CD8-positive, alpha-beta memory T cell (primary cell): ENCODE measurements around the gene EDEM1. TPM values are rescaled to one million over a fixed set of nuclear protein-coding genes. Genes with fewer than 3 reads are reported as not detected.

Experiments used
- CTCF ChIA-PET: fragments of 350-600 bp; sonication (Branson Sonifier 250); formaldehyde crosslinking; loops from one replicate; lab custom pipeline; 2021; ENCODE audit warnings: antibody characterized with exemption; lab: Charles Lee
- POLR2A ChIA-PET: fragments of 350-600 bp; sonication (Branson Sonifier 250); formaldehyde crosslinking; loops from one replicate; lab custom pipeline; 2021; ENCODE audit warnings: antibody characterized with exemption; lab: Charles Lee
- DNase-seq, 5 donors: peaks; one replicate each; pipeline versions ENCODE4 v3.0.0 to v3.0.0-alpha.2; 2020 to 2022; ENCODE audit warnings: mixed read lengths in 1 of 5
- H3K27ac ChIP-seq: one replicate; pipeline ENCODE4 v1.7.0; 2013; ENCODE audit warnings: low read depth, mild to moderate bottlenecking, low read length, moderate library complexity
- H3K27me3 ChIP-seq: 2 replicates; pipeline ENCODE4 v1.7.0; 2013; ENCODE audit warnings: low read length, mild to moderate bottlenecking; ENCODE audit not compliant: insufficient read depth, poor library complexity, severe bottlenecking
- H3K36me3 ChIP-seq: 2 replicates; pipeline ENCODE4 v1.7.0; 2013; ENCODE audit warnings: mild to moderate bottlenecking, low read length, moderate library complexity; ENCODE audit not compliant: insufficient read depth
- H3K4me1 ChIP-seq: 2 replicates; pipeline ENCODE4 v1.7.0; 2013; ENCODE audit warnings: mild to moderate bottlenecking, low read length, moderate library complexity; ENCODE audit not compliant: insufficient read depth
- H3K4me3 ChIP-seq: 2 replicates; pipeline ENCODE4 v1.7.0; 2013; ENCODE audit warnings: mild to moderate bottlenecking, low read length
- H3K9me3 ChIP-seq: 2 replicates; pipeline ENCODE4 v1.7.0; 2013; ENCODE audit warnings: mild to moderate bottlenecking, low read length
- H3K27ac Mint-ChIP-seq, 8 donors: one replicate each; pipeline ENCODE4 v1.8.0; 2020 to 2021; ENCODE audit warnings: mixed read lengths in 8 of 8, mild to moderate bottlenecking in 6 of 8, inconsistent platforms in 3 of 8, moderate library complexity in 3 of 8
- H3K27me3 Mint-ChIP-seq, 2 donors: one replicate each; pipeline ENCODE4 v1.8.0; 2020 to 2021; ENCODE audit warnings: mixed read lengths in 2 of 2, mild to moderate bottlenecking in 1 of 2, moderate library complexity in 1 of 2
- H3K36me3 Mint-ChIP-seq, 3 donors: one replicate each; pipeline ENCODE4 v1.8.0; 2020 to 2021; ENCODE audit warnings: mixed read lengths in 3 of 3, inconsistent platforms in 1 of 3, mild to moderate bottlenecking in 1 of 3
- H3K4me1 Mint-ChIP-seq, 3 donors: one replicate each; pipeline ENCODE4 v1.8.0; 2020 to 2021; ENCODE audit warnings: mixed read lengths in 3 of 3, inconsistent platforms in 1 of 3, mild to moderate bottlenecking in 1 of 3
- H3K4me3 Mint-ChIP-seq, 7 donors: one replicate each; pipeline ENCODE4 v1.8.0; 2020 to 2021; ENCODE audit warnings: mixed read lengths in 7 of 7, mild to moderate bottlenecking in 6 of 7, moderate library complexity in 4 of 7, inconsistent platforms in 2 of 7
- H3K9me3 Mint-ChIP-seq, 5 donors: one replicate each; pipeline ENCODE4 v1.8.0; 2020 to 2022; ENCODE audit warnings: mixed read lengths in 5 of 5, mild to moderate bottlenecking in 3 of 5, moderate library complexity in 2 of 5, inconsistent platforms in 1 of 5
- polyA plus RNA-seq: library from polyadenylated mRNA; unstranded; fragments of 300-500 nt; fragmentation: Illumina TruSeq; gene quantifications from one replicate; pipeline ENCODE4 v1.2.3, GENCODE V29; 2021
- total RNA-seq, 2 experiments: library from RNA; stranded (reverse); gene quantifications; one replicate each; pipeline ENCODE4 v1.2.3, GENCODE V29; 2021

The EDEM1 gene
- total RNA-seq (100 to 1,000 TPM; 120 to 121 TPM), polyA plus RNA-seq (39.7 TPM)

DNA sequence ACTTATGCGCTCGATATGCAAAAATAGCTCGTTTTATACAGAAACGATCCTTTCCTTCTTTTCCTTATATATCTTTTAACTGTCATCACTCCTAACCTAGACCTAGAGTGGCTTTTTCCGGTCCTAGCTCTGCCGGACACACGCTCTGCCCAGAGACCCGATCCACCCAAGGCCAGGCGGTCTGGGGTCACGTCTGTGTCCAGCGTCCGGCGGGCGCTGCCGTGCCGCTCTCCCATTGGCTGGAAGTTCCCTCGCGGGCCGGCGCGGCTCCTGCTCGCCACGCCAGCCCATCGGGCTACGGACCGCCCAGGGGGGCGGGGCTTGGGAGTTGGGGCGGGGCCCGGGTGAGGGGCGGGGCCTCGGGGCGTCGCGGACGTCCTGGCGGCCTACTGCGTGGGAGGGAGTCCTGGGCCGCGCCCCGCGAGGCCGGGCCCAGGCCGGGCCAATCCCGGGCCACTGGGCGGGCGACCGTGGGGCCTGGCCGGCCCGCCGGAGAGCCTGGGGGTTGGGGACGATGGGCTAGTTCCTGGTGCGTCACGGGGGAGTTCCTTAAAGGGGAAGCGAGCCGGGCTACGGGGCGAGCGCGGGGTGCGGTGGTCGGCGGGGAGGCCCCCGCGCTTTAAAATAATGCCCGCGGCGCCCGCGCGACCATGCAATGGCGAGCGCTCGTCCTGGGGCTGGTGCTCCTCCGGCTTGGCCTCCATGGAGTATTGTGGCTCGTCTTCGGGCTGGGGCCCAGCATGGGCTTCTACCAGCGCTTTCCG, at the start of gene EDEM1:
Gene EDEM1 (plus strand): TSS at position 552 of the 764 bp plus-strand sequence. CDS start 99 bp downstream, at position 651.
- peak within 1 kb of the TSS; percentile 95 to 100 (median 98) for H3K27ac Mint-ChIP-seq
- H3K4me3 Mint-ChIP-seq = peak within 1 kb of the TSS; percentile 93 to 100 (median 100)
- H3K27me3 Mint-ChIP-seq = no peaks in the 10 kb centered on the region
- DNase-seq = peak; percentile 89 to 95 (median 91)
- Histone ChIP-seq H3K9me3 (no peaks in the 10 kb centered on the region), H3K27ac (peak within 1 kb of the TSS; percentile 93), H3K36me3 (no peaks in the 10 kb centered on the region), H3K27me3 (no peaks in the 10 kb centered on the region), H3K4me1 (peaks cover 23% of the 10 kb centered on the region), H3K4me3 (peak within 1 kb of the TSS; percentile 84)
- peaks cover 32 to 44% (median 36%) of the 10 kb centered on the region in 3 donors for H3K4me1 Mint-ChIP-seq
- POLR2A ChIA-PET = interaction anchor here (0.6 to 3.8 kb wide), 3 partner anchors 10 to 51 kb away, joined by 4 to 62 read pairs (median 4); no protein-coding TSS in a partner anchor
- H3K36me3 Mint-ChIP-seq = peaks cover 0 to 28% (median 1%) of the 10 kb centered on the region in 3 donors
- no peaks in the 10 kb centered on the region for H3K9me3 Mint-ChIP-seq
- CTCF ChIA-PET = interaction anchor here (1.6 to 2.3 kb wide), 3 partner anchors 9 to 64 kb away, joined by 6 to 18 read pairs (median 10); no protein-coding TSS in a partner anchor

DNA sequence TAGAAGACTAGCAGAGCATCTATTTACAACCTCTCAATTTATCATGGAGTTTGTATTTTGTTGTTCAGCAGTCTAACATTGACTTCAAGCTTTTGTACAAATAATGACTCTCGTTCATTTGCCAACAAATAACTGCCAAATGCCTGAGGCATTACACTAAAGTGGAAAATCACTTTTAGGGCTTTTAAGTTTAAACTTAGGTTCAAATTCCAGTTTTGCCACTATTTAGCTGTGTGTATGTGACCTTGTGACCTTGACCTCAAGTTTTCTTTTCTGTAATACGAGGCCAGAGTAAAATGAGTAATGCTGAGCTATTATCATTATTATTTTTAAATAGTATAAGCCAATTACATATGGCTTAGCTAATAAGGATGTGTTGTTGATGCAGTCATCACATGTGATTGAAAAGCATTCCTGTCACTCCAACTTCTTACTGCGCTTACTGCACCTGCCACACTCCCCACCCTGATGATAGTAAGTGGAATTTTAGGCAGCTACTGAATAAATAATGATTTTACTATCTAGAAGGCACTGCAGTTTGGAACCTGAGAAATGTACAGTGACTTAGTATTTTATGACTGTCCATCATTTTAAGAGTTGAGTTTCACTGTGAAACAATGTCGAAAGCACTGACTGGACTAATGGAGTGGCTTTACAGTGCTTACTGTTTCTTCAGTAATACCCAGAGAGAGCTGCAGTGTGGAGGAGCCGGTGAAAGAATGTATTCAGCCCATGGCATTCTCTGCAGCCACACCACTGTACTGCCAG, 49.1 kb upstream of the EDEM1 start:
- no peaks in the 10 kb centered on the region for H3K9me3 ChIP-seq
- Mint-ChIP-seq H3K4me3 (no peak overlapping the region), H3K27ac (peak overlapping the region in 7 of 8 donors; percentile 23 to 86 (median 82)), H3K4me1 (peaks cover 66 to 85% (median 78%) of the 10 kb centered on the region in 3 donors), H3K36me3 (peaks cover 0 to 27% (median 4%) of the 10 kb centered on the region in 3 donors), H3K9me3 (peaks cover 0 to under 1% (median 0%) of the 10 kb centered on the region in 5 donors), H3K27me3 (no peaks in the 10 kb centered on the region)
- DNase-seq = no peak
- H3K4me3 ChIP-seq = no peak overlapping the region
- no peaks in the 10 kb centered on the region for H3K36me3 ChIP-seq
- peaks cover 31% of the 10 kb centered on the region for H3K4me1 ChIP-seq
- no peak overlapping the region for H3K27ac ChIP-seq
- POLR2A ChIA-PET = interaction anchor here (0.5 kb wide), 1 partner anchor 10 kb away, joined by 3 read pairs; no protein-coding TSS in a partner anchor
- CTCF ChIA-PET = interaction anchor here (0.7 to 1.8 kb wide), 2 partner anchors 16 to 1959 kb away, joined by 3 to 10 read pairs; partner anchors contain the start of genes ARL8B and CRBN
- H3K27me3 ChIP-seq = no peaks in the 10 kb centered on the region

DNA sequence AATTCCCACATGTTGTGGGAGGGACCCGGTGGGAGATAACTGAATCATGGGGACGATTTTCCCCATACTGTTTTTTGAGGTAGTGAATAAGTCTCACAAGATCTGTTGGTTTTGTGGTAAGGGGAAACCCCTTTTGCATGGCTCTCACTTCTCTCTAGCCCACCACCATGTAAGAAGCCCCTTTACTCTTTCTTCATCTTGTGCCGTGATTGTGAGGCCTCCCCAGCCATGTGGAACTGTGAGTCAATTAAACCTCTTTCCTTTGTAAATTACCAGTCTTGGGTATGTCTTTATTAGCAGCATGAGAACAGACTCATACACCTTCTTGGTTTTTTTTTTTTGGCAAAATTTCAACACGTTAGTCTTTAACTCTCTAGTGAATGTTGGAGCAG, 47.3 kb upstream of the EDEM1 start:
- no peaks in the 10 kb centered on the region for H3K9me3 ChIP-seq
- Mint-ChIP-seq H3K4me1 (peaks cover 67 to 88% (median 83%) of the 10 kb centered on the region in 3 donors), H3K4me3 (peak overlapping the region in 2 of 7 donors; percentile 8 to 69), H3K9me3 (peaks cover 0 to 7% (median 0%) of the 10 kb centered on the region in 5 donors), H3K27me3 (no peaks in the 10 kb centered on the region), H3K27ac (peak overlapping the region in 3 of 8 donors; percentile 20 to 89 (median 65)), H3K36me3 (peaks cover under 1 to 41% (median 9%) of the 10 kb centered on the region in 3 donors)
- no peak overlapping the region for H3K27ac ChIP-seq
- H3K36me3 ChIP-seq = no peaks in the 10 kb centered on the region
- ChIA-PET POLR2A (no interaction called here), CTCF (no interaction called here)
- DNase-seq = no peak
- H3K4me3 ChIP-seq = no peak overlapping the region
- H3K4me1 ChIP-seq = peaks cover 31% of the 10 kb centered on the region
- H3K27me3 ChIP-seq = no peaks in the 10 kb centered on the region

DNA sequence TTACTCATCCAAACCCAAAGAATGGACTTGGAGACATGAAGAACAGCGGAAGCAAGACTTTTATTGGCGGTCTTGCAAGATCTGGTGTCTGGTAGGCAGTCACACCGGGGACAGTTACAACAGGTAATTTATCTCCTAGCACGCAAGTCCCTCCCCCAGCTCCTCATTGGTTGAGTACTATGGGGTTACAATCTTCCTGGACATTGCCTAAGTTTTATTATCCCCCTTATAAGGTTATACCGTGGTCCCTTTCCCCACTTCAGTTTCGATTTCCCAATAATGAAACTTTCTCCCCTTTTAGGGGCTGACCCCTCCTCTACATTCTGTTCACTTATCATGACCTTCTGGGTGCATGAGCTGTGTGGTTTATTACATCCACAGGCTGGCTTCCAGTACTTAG, 46.7 kb upstream of the EDEM1 start:
- Histone ChIP-seq H3K4me1 (peaks cover 31% of the 10 kb centered on the region), H3K4me3 (no peak overlapping the region), H3K27ac (no peak overlapping the region), H3K9me3 (no peaks in the 10 kb centered on the region), H3K36me3 (no peaks in the 10 kb centered on the region), H3K27me3 (no peaks in the 10 kb centered on the region)
- CTCF ChIA-PET = no interaction called here
- peaks cover 70 to 94% (median 89%) of the 10 kb centered on the region in 3 donors for H3K4me1 Mint-ChIP-seq
- peaks cover 0 to 11% (median 2%) of the 10 kb centered on the region in 5 donors for H3K9me3 Mint-ChIP-seq
- peak overlapping the region in 2 of 7 donors; percentile 13 to 49 for H3K4me3 Mint-ChIP-seq
- no peak for DNase-seq
- H3K27ac Mint-ChIP-seq = no peak overlapping the region
- POLR2A ChIA-PET = no interaction called here
- H3K27me3 Mint-ChIP-seq = no peaks in the 10 kb centered on the region
- H3K36me3 Mint-ChIP-seq = peaks cover 6 to 47% (median 15%) of the 10 kb centered on the region in 3 donors

DNA sequence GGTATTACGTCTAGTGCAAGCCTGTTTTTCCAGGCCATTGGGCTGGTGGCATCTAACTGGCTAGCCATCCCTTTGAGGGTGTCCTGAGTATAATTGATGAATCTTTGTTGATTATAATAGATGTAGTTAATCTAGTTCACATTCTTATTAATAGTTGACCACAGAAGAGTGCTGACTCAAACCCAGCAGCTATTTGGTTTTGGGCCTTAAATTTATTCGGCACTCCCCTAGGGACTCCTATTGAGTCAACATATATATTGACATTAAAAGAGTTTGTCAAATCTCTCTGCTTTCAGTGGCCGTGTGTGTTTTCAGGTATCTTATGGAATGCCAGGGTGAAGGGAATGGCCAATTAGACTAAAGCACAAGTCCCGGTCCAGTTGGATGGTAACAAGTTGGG, 45.7 kb upstream of the EDEM1 start:
- Histone ChIP-seq H3K4me3 (no peak overlapping the region), H3K27me3 (no peaks in the 10 kb centered on the region), H3K27ac (no peak overlapping the region), H3K36me3 (no peaks in the 10 kb centered on the region), H3K9me3 (no peaks in the 10 kb centered on the region), H3K4me1 (peaks cover 24% of the 10 kb centered on the region)
- Mint-ChIP-seq H3K27ac (no peak overlapping the region), H3K4me1 (peaks cover 66 to 88% (median 84%) of the 10 kb centered on the region in 3 donors), H3K9me3 (peaks cover 3 to 18% (median 5%) of the 10 kb centered on the region in 5 donors), H3K36me3 (peaks cover 11 to 55% (median 18%) of the 10 kb centered on the region in 3 donors), H3K27me3 (no peaks in the 10 kb centered on the region), H3K4me3 (peak overlapping the region in 1 of 7 donors; percentile 27)
- ChIA-PET POLR2A (no interaction called here), CTCF (no interaction called here)
- no peak for DNase-seq

DNA sequence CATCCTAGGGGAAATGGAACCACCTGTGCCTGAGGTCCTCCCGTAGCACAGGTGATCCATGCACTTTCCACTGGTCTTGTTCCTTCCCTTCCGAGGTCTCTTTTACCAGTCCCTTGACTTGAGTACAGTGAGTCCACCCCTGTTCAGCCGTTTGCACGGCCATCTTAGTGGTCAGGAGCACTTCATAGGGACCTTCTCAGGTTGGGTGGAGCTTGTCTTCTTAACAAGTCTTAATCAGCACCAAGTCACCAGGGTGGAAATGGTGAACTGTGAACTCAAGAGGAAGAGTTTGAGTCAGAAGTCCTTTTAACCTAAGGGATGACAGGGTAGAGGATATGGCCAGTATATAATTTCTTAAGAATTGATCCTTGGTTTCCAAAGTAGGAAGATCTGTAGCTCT, 44.0 kb upstream of the EDEM1 start:
- Mint-ChIP-seq H3K9me3 (peaks cover 3 to 26% (median 12%) of the 10 kb centered on the region in 5 donors), H3K27me3 (peaks cover 0 to 1% of the 10 kb centered on the region in 2 donors), H3K36me3 (peaks cover 22 to 69% (median 27%) of the 10 kb centered on the region in 3 donors), H3K4me1 (peaks cover 66 to 91% (median 84%) of the 10 kb centered on the region in 3 donors), H3K27ac (no peak overlapping the region), H3K4me3 (no peak overlapping the region)
- Histone ChIP-seq H3K4me1 (peaks cover 26% of the 10 kb centered on the region), H3K27me3 (no peaks in the 10 kb centered on the region), H3K27ac (no peak overlapping the region), H3K36me3 (no peaks in the 10 kb centered on the region), H3K4me3 (no peak overlapping the region), H3K9me3 (no peaks in the 10 kb centered on the region)
- ChIA-PET POLR2A (no interaction called here), CTCF (no interaction called here)
- DNase-seq = no peak

DNA sequence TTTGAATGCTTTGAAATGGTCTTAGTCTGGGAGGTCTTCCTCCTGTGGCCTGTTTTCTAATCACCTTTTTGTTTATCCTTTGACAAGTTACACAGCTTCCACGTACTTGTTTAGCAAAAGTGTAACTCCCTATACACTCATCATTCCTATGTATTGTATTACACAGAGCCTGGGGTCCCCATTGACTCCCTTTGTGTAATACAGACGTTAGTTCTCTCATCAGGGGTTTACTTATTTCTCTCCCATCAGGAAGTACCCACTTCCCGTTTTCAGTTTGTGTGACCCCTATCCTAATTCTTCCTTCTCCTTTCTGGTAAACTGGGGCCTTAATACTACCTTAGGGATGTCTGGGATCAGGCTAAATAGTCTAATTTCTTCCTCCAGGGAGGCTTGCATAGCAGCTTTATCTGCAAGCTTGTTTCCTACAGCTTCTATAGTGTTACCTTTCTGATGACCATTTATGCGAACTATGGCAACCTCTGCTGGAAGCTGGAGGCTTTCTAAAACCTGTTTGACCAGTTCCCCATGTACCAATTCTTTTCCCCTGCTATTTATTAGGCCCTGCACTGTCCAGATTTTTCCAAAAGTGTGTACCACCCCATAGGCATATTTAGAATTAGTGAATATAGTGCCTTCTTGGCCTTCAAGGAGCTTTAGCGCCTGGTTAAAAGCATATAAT, 43.1 kb upstream of the EDEM1 start:
- H3K36me3 ChIP-seq = no peaks in the 10 kb centered on the region
- H3K27me3 Mint-ChIP-seq = peaks cover 0 to 1% of the 10 kb centered on the region in 2 donors
- H3K27ac ChIP-seq = no peak overlapping the region
- ChIA-PET CTCF (interaction anchor here (1.0 kb wide), 1 partner anchor 22 kb away, joined by 5 read pairs; the partner anchor contains the start of gene ARL8B), POLR2A (no interaction called here)
- no peak overlapping the region for H3K4me3 ChIP-seq
- H3K36me3 Mint-ChIP-seq = peaks cover 22 to 73% (median 27%) of the 10 kb centered on the region in 3 donors
- no peak overlapping the region for H3K27ac Mint-ChIP-seq
- H3K4me3 Mint-ChIP-seq = no peak overlapping the region
- H3K9me3 Mint-ChIP-seq = peaks cover 3 to 26% (median 12%) of the 10 kb centered on the region in 5 donors
- peaks cover 23% of the 10 kb centered on the region for H3K4me1 ChIP-seq
- no peaks in the 10 kb centered on the region for H3K9me3 ChIP-seq
- no peaks in the 10 kb centered on the region for H3K27me3 ChIP-seq
- peaks cover 68 to 92% (median 84%) of the 10 kb centered on the region in 3 donors for H3K4me1 Mint-ChIP-seq
- DNase-seq = no peak
